Heart right ventricle (tissue), 16 donors: Measurements from ENCODE around the gene SLC22A2. TPM values are rescaled to one million over a fixed set of nuclear protein-coding genes. Genes with fewer than 3 reads are reported as not detected.
A peak's percentile ranks its signal among the peaks of the same experiment; 100 is the strongest.

Source experiments
- ATAC-seq, 8 donors: fragments of 200-7000 bp; cut with Tn5 transposase; one replicate each; pipeline ENCODE4 v1.9.1; 2020; ENCODE audit warnings: mild to moderate bottlenecking in 8 of 8, moderate library complexity in 8 of 8, moderate number of reproducible peaks in 1 of 8
- DNase-seq, 2 donors: peaks; one replicate each; pipeline ENCODE4 v3.0.0-alpha.2; 2020
- H3K27ac ChIP-seq, 10 donors: fragments of 200-600 bp; sonication (generic) in 2 of 10; one replicate each; pipeline versions ENCODE4 v1.5.0 to v1.8.0; 2020 to 2022; ENCODE audit warnings: mild to moderate bottlenecking in 3 of 10
- H3K27me3 ChIP-seq, 7 donors: fragments of 200-600 bp; one replicate each; pipeline ENCODE4 v1.8.0; 2021 to 2022; ENCODE audit warnings: mild to moderate bottlenecking in 2 of 7
- H3K36me3 ChIP-seq, 9 donors: fragments of 200-600 bp; sonication (generic) in 1 of 9; one replicate each; pipeline versions ENCODE4 v1.5.0 to v1.8.0; 2020 to 2022; ENCODE audit warnings: mild to moderate bottlenecking in 2 of 9
- H3K4me1 ChIP-seq, 9 donors: fragments of 200-600 bp; sonication (generic) in 1 of 9; one replicate each; pipeline versions ENCODE4 v1.5.0 to v1.8.0; 2020 to 2022; ENCODE audit warnings: mild to moderate bottlenecking in 4 of 9
- H3K4me3 ChIP-seq, 10 donors: fragments of 200-600 bp; sonication (generic) in 2 of 10; one replicate each; pipeline versions ENCODE4 v1.5.0 to v1.8.0; 2020 to 2022; ENCODE audit warnings: mild to moderate bottlenecking in 7 of 10, moderate library complexity in 2 of 10
- H3K9me3 ChIP-seq, 11 donors: fragments of 200-600 bp in 10 of 11; sonication (generic) in 2 of 11; one replicate each; pipeline versions ENCODE4 v1.5.0 to v1.8.0; 2013 to 2022; ENCODE audit warnings: mild to moderate bottlenecking in 2 of 11, control low read depth in 1 of 11, moderate library complexity in 1 of 11
- CTCF ChIP-seq, 9 donors: fragments of 200-600 bp; sonication (generic) in 2 of 9; IDR thresholded peaks; one replicate each; pipeline versions ENCODE4 v1.5.0 to v1.8.0; 2021 to 2022; ENCODE audit warnings: antibody characterized with exemption in 9 of 9, mild to moderate bottlenecking in 5 of 9, moderate library complexity in 1 of 9
- WGBS, 2 donors: extraction: QIAGEN DNeasy Blood & Tissue Kit; methylation state at CpG; one replicate each; pipeline ENCODE4 v1.1.7; 2013; ENCODE audit warnings: inconsistent platforms in 1 of 2; 5-methylcytosine and 5-hydroxymethylcytosine counted together
- intact Hi-C, 10 donors: fragments of 100-400 bp; cut with DNase I; formaldehyde crosslinking; loops; one replicate each; pipeline versions ENCODE4 v1.11.1 to v1.14.2; 2022
- polyA plus RNA-seq, 2 donors: library from polyadenylated mRNA; stranded (reverse); fragments of 200-250 nt; gene quantifications; one replicate each; pipeline ENCODE4 v1.2.3, GENCODE V29; 2013
- total RNA-seq, 10 donors: library from RNA; stranded (reverse); fragmentation: NEBNext Ultra II Directional in 3 of 10; extraction: Animal tissue kit (Norgen Biotek cat#: 25700) in 3 of 10; gene quantifications; one replicate each; pipeline versions ENCODE4 v1.2.1 to v1.2.4, GENCODE V29; 2021 to 2023
- donor health status: Arrhythmogenic right ventricular cardiomyopathy.
- donor health status: ischemic (EF 13 %, LVEDD 7.1; RV severe dilation, severe dysfunction).
- donor health status: healthy with polysubstance abuse.
- donor health status: DM: no; HTN: yes; CAD: no.
- donor health status: DM: no; HTN: no; CAD: no.
- donor health status: ischemic (EF 25% LVEDD 6.9; RV normal size, moderate dysfunction).
- donor health status: ischemic (EF 25% LVEDD 5.7; RV mildly dilated, moderate dysfunction).
- donor health status: healthy.
- donor health status: DM: yes; HTN: yes; CAD: no.
- donor health status: Ischemic cardiomyopathy.
- donor health status: ischemic (EF 35%, LVEDD 5.7; RV mildly dilated, moderate dysfunction).
- donor health status: nonischemic (EF 11% LVEDD 7.7; RV severe dilation, severe dysfunction).
- donor health status: DM: yes; HTN: yes; CAD: no.
- donor health status: PGD.
- donor health status: ischemic (EF 29% LVEDD 5.4; RV normal size, mild dysfunction).
- donor health status: nonischemic (EF 23%, LVEDD 6.1; RV moderate dilation, normal function).

SLC22A2 gene
- total and polyA plus RNA-seq, 12 donors, result not detected

- Histone ChIP-seq H3K4me1 (peaks cover 0 to 5% (median 0%) of the 10 kb centered on the region in 9 donors), H3K4me3 (no peak overlapping the region), H3K36me3 (no peaks in the 10 kb centered on the region), H3K27ac (no peak overlapping the region), H3K27me3 (peaks cover 0 to 41% (median 6%) of the 10 kb centered on the region in 7 donors), H3K9me3 (peaks cover 0 to 4% (median 0%) of the 10 kb centered on the region in 11 donors)
- ATAC-seq (no peak), DNase-seq (no peak)
- 83 to 84% methylated on average over 2 of the region's 2 CpGs for WGBS, 2 donors
- intact Hi-C loops, result no loop called here
- TF ChIP-seq CTCF (IDR thresholded peaks at IDR 0.05), result no peak
Observed at GRCh38 chr6:160218810-160219209, 39.8 kb downstream of the SLC22A2 start.

GRCh38 chr6:160217863-160218262, 40.8 kb downstream of the SLC22A2 start:
- peaks cover 0 to 41% (median 6%) of the 10 kb centered on the region in 7 donors for H3K27me3 ChIP-seq
- H3K36me3 ChIP-seq, result no peaks in the 10 kb centered on the region
- H3K4me3 ChIP-seq, result no peak overlapping the region
- DNase-seq (no peak), ATAC-seq (no peak)
- H3K9me3 ChIP-seq, result peaks cover 0 to 4% (median 0%) of the 10 kb centered on the region in 11 donors
- WGBS, 2 donors, result 68 to 71% methylated on average over 4 of the region's 4 CpGs
- TF ChIP-seq CTCF (IDR thresholded peaks at IDR 0.05), result no peak
- intact Hi-C loops, result no loop called here
- peaks cover 0 to 5% (median 0%) of the 10 kb centered on the region in 9 donors for H3K4me1 ChIP-seq
- H3K27ac ChIP-seq, result no peak overlapping the region

DNA sequence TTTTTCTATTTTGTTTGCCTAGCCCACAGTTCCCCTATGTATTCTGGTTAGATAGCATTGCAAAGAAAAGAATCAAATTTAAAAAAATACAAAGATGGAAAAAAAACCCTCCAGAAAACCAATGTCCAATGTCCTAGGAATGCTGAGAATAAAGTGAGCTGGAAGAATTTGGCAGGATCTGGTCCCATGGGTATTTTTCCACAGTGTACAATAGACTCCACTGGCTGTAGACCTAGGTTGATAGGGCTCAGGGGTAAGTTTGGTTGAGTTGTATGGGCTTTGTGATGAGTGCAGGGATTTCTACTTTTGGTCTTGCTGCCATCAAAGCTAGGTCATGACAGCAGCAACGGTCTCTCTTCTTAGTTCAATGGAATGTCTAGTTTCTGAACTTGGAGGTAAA, 41.5 kb downstream of the SLC22A2 start:
- WGBS, 2 donors, result 62 to 66% methylated on average over 1 of the region's 1 CpG
- H3K27ac ChIP-seq, result no peak overlapping the region

GRCh38 chr6:160215232-160215631, 43.4 kb downstream of the SLC22A2 start:
- Histone ChIP-seq H3K4me1 (peaks cover 0 to 5% (median 0%) of the 10 kb centered on the region in 9 donors), H3K36me3 (no peaks in the 10 kb centered on the region), H3K9me3 (peaks cover 0 to 4% (median 0%) of the 10 kb centered on the region in 11 donors), H3K4me3 (no peak overlapping the region), H3K27me3 (peaks cover 0 to 41% (median 6%) of the 10 kb centered on the region in 7 donors), H3K27ac (no peak overlapping the region)
- intact Hi-C loops, result no loop called here
- DNase-seq (no peak), ATAC-seq (no peak)
- TF ChIP-seq CTCF (IDR thresholded peaks at IDR 0.05), result no peak
- WGBS, 2 donors, result 34 to 46% methylated on average over 3 of the region's 3 CpGs

More for the DNA sequence above, 41.5 kb downstream of the SLC22A2 start:
- peaks cover 0 to 41% (median 6%) of the 10 kb centered on the region in 7 donors for H3K27me3 ChIP-seq
- no peak overlapping the region for H3K4me3 ChIP-seq
- H3K9me3 ChIP-seq, result peaks cover 0 to 4% (median 0%) of the 10 kb centered on the region in 11 donors
- intact Hi-C loops, result no loop called here
- no peak for ATAC-seq
- DNase-seq, result peak in 1 of 2 donors; percentile 27
- H3K36me3 ChIP-seq, result no peaks in the 10 kb centered on the region
- no peak for TF ChIP-seq CTCF (IDR thresholded peaks at IDR 0.05)
- H3K4me1 ChIP-seq, result peaks cover 0 to 5% (median 0%) of the 10 kb centered on the region in 9 donors
